HFF-Myc (cell line): Measurements from ENCODE around the gene SMKR1.

ENCODE experiments used
- DNase-seq: peaks from one replicate; pipeline ENCODE4 v3.0.0-alpha.2; 2011; ENCODE audit warnings: low read depth; ENCODE audit errors: extremely low read depth
- H3K4me3 ChIP-seq: replicated peaks from 2 replicates; pipeline ENCODE4 v1.5.1; 2011; ENCODE audit warnings: low read depth, mild to moderate bottlenecking, control low read depth, low read length
- CTCF ChIP-seq: IDR thresholded peaks from 2 replicates; pipeline ENCODE4 v1.5.1; 2012; ENCODE audit warnings: mild to moderate bottlenecking, low read depth, low read length, control low read depth; ENCODE audit errors: missing control alignments

The SMKR1 gene

GRCh38 chr7:129458171-129458570 lies 44.2 kb upstream of the SMKR1 start:
- no peak overlapping the region for H3K4me3 ChIP-seq
- no peak for TF ChIP-seq CTCF
- DNase-seq = no peak

- H3K4me3 ChIP-seq = no peak overlapping the region
- no peak for DNase-seq
- no peak for TF ChIP-seq CTCF
Measured at GRCh38 chr7:129461809-129462208, 40.5 kb upstream of the SMKR1 start.

GRCh38 chr7:129462420-129462819 lies 39.9 kb upstream of the SMKR1 start:
- TF ChIP-seq CTCF = no peak
- H3K4me3 ChIP-seq = no peak overlapping the region
- DNase-seq = no peak

GRCh38 chr7:129464194-129464593 lies 38.1 kb upstream of the SMKR1 start:
- TF ChIP-seq CTCF = no peak
- DNase-seq = no peak
- H3K4me3 ChIP-seq = no peak overlapping the region

GRCh38 chr7:129465080-129465479 lies 37.3 kb upstream of the SMKR1 start:
- DNase-seq = no peak
- no peak for TF ChIP-seq CTCF
- no peak overlapping the region for H3K4me3 ChIP-seq

- H3K4me3 ChIP-seq = no peak overlapping the region
- no peak for DNase-seq
- no peak for TF ChIP-seq CTCF
Measured at GRCh38 chr7:129466796-129467195, 35.5 kb upstream of the SMKR1 start.

- no peak for DNase-seq
- no peak overlapping the region for H3K4me3 ChIP-seq
- TF ChIP-seq CTCF = no peak
Measured at GRCh38 chr7:129468087-129468486, 34.2 kb upstream of the SMKR1 start.
